HG03060 (cell line): Measurements from ENCODE around the gene PSRC1.

Experiments used
- ATAC-seq: cut with Tn5 transposase; IDR thresholded peaks from one replicate; pipeline ENCODE4 v1.9.1; 2021; ENCODE audit warnings: low read depth, moderate number of reproducible peaks; ENCODE audit not compliant: unreplicated experiment

The PSRC1 gene

GRCh38 chr1:109261006-109261405, 21.9 kb downstream of the PSRC1 start:
- ATAC-seq: no peak

GRCh38 chr1:109259674-109260557, 23.0 kb downstream of the PSRC1 start:
- no peak for ATAC-seq

- ATAC-seq: no peak
Measured at GRCh38 chr1:109258481-109259466, 24.2 kb downstream of the PSRC1 start.

GRCh38 chr1:109257682-109258421, 25.1 kb downstream of the PSRC1 start:
- ATAC-seq: no peak

- no peak for ATAC-seq
Measured at GRCh38 chr1:109256971-109257681, 25.8 kb downstream of the PSRC1 start.

- no peak for ATAC-seq
Measured at GRCh38 chr1:109256085-109256484, 26.9 kb downstream of the PSRC1 start.

- no peak for ATAC-seq
Measured at GRCh38 chr1:109255678-109256077, 27.3 kb downstream of the PSRC1 start.

GRCh38 chr1:109255097-109255651, 27.8 kb downstream of the PSRC1 start:
- no peak for ATAC-seq

- ATAC-seq: no peak
Measured at GRCh38 chr1:109254621-109255096, 28.3 kb downstream of the PSRC1 start.

- ATAC-seq: no peak
Measured at GRCh38 chr1:109253803-109254620, 28.9 kb downstream of the PSRC1 start.

- ATAC-seq: no peak
Measured at GRCh38 chr1:109252893-109253802, 29.8 kb downstream of the PSRC1 start.

- ATAC-seq: no peak
Measured at GRCh38 chr1:109252167-109252892, 30.6 kb downstream of the PSRC1 start.

GRCh38 chr1:109251277-109252166, 31.4 kb downstream of the PSRC1 start:
- ATAC-seq: no peak

- no peak for ATAC-seq
Measured at GRCh38 chr1:109250454-109251276, 32.3 kb downstream of the PSRC1 start.
